IPS-18a (cell line): ENCODE results near the gene CDH12.
"Not testable (repeated sequence)": the region's sequence is repeated elsewhere in the genome, so short reads cannot be mapped to it uniquely, and the experiment has no call there.

Experiments used
- H3K27ac ChIP-seq: one replicate; pipeline ENCODE4 v1.5.1; 2013; ENCODE audit warnings: low read length
- H3K27me3 ChIP-seq: one replicate; pipeline ENCODE4 v1.6.1; 2013; ENCODE audit warnings: mild to moderate bottlenecking, low read length; ENCODE audit not compliant: control insufficient read depth, insufficient read depth
- H3K36me3 ChIP-seq: one replicate; pipeline ENCODE4 v1.6.1; 2013; ENCODE audit warnings: low read depth, low read length; ENCODE audit not compliant: control insufficient read depth
- H3K4me1 ChIP-seq: one replicate; pipeline ENCODE4 v1.6.1; 2013; ENCODE audit warnings: low read depth, low read length; ENCODE audit not compliant: control insufficient read depth
- H3K4me3 ChIP-seq: one replicate; pipeline ENCODE4 v1.5.1; 2013; ENCODE audit warnings: low read length
- H3K9ac ChIP-seq: one replicate; pipeline ENCODE4 v1.6.1; 2013; ENCODE audit warnings: mild to moderate bottlenecking, low read length, moderate library complexity
- H3K9me3 ChIP-seq: one replicate; pipeline ENCODE4 v1.6.1; 2013; ENCODE audit warnings: low read depth, low read length; ENCODE audit not compliant: control insufficient read depth

CDH12 gene

GRCh38 chr5:22208463-22208862 lies 644.7 kb downstream of the CDH12 start:
- H3K27me3 ChIP-seq, H3K36me3 ChIP-seq, H3K4me1 ChIP-seq, H3K27ac ChIP-seq, H3K9ac ChIP-seq, H3K4me3 ChIP-seq, H3K9me3 ChIP-seq: not testable (repeated sequence)

DNA sequence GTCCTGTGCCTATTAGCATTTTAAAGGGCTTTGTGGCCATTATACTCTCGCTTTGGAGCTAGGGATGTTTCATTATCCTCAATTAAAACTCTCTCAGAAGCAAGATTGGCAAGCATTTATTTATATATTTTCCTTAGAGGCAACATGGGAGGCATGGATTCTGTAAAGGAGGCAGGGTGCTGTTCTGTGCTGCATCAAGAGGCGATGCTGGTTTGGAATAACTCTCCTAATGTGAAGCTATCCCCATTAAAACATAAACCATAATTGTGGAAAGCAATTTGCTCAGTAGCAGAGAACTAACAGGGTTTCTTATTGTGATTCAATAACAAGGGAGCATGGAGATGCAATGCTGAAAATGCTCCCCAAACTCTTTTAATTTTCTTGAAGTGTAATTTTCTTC lies 664.5 kb downstream of the CDH12 start:
- H3K4me3 ChIP-seq, H3K4me1 ChIP-seq, H3K36me3 ChIP-seq, H3K27ac ChIP-seq, H3K9me3 ChIP-seq, H3K9ac ChIP-seq, H3K27me3 ChIP-seq: not testable (repeated sequence)

DNA sequence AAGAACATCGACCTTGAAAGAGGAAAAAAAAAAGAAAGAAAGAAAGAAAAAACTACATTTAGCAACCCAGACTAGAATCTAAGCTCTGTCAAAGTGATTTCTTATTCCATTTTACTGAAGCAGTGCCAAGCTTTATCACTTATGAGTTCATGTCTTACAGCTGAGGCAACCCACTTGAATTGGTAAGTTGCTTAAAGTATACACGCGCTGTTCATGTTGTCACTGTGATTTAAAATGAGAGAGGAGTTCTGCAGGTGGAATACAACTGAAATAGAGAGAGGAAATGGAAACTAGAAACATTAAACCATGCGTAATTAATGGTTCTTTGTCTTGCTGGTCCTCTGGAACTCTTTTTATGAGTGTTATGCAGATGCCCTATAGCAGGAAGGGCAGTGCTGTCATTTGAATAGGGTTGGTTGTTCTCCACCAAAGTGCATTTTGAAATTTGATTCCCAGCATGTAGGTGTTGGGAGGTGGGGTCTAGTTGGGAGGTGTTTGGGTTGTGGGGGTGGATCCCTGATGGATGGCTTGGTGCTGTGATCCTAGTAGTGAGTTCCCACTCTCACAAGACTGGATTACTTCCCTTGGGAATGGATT lies 665.4 kb downstream of the CDH12 start:
- not testable (repeated sequence) for H3K36me3 ChIP-seq, H3K4me1 ChIP-seq, H3K27me3 ChIP-seq, H3K9ac ChIP-seq, H3K4me3 ChIP-seq, H3K9me3 ChIP-seq, H3K27ac ChIP-seq

- H3K9ac ChIP-seq, H3K27me3 ChIP-seq, H3K27ac ChIP-seq, H3K4me3 ChIP-seq, H3K4me1 ChIP-seq, H3K9me3 ChIP-seq, H3K36me3 ChIP-seq: not testable (repeated sequence)
These were observed 683.9 kb downstream of the CDH12 start for GRCh38 chr5:22169226-22169625.

- not testable (repeated sequence) for H3K4me1 ChIP-seq, H3K36me3 ChIP-seq, H3K9ac ChIP-seq, H3K4me3 ChIP-seq, H3K9me3 ChIP-seq, H3K27me3 ChIP-seq, H3K27ac ChIP-seq
These were observed 684.4 kb downstream of the CDH12 start for GRCh38 chr5:22168704-22169103.

DNA sequence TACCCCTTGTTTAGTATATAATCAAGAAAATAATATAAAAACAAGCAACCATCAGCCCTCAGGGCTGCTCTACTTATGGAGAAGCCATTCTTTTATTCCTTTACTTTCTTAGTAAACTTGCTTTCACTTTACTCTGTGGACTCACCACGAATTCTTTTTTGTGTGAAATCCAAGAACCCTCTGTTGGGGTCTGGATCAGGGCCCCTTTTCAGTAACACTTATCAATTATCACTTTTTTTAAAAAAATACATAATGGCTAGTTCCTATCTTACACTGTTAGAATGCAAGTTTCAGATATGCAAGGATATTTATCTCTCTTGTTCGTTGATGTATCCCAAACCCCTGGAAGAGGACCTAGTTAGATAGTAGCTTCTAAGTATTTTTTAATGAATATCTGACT lies 687.2 kb downstream of the CDH12 start:
- H3K27ac ChIP-seq, H3K9me3 ChIP-seq, H3K36me3 ChIP-seq, H3K27me3 ChIP-seq, H3K4me3 ChIP-seq, H3K9ac ChIP-seq, H3K4me1 ChIP-seq: not testable (repeated sequence)

DNA sequence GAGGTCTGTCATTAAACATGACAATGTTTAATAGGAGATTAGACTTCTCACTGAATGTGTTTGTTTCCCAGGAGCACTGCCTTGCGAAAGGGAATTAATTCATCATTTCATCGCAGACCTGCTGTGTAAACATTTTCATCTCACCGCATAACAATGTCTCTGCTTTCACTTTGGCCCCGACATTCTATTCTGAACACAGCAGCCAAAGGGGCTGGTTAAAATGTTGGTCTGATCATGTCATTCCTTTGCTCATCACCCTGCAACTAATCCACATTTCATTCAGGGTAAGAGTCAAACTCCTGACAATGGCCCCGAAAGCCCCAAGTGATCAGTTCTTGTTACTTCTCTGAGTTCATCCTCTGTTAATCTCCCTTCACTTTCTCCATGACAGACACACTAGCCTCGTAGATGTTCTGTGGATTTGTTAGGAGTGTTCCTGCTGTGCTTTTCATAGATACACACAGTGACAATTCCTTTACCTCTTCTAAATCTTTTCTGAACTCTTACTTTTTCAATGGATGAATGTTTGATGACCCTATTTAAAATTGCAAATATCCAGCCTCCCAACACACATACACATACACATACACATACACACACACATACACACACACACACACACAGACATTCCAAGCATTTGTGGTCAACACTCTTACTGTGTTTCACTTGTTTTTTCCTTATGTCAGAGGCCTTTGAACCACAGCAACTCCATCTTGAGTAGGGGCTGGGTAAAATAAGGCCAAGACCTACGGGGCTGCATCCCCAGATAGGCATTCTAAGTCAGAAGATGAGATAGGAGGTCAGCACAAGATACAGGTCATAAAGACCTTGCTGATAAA lies 688.0 kb downstream of the CDH12 start:
- H3K36me3 ChIP-seq: not testable (repeated sequence)

GRCh38 chr5:22156953-22157352 lies 696.2 kb downstream of the CDH12 start:
- H3K9me3 ChIP-seq, H3K9ac ChIP-seq, H3K36me3 ChIP-seq, H3K4me3 ChIP-seq, H3K4me1 ChIP-seq, H3K27me3 ChIP-seq, H3K27ac ChIP-seq: not testable (repeated sequence)

More for the DNA sequence above, 688.0 kb downstream of the CDH12 start:
- not testable (repeated sequence) for H3K27me3 ChIP-seq, H3K9me3 ChIP-seq, H3K4me3 ChIP-seq, H3K9ac ChIP-seq, H3K27ac ChIP-seq, H3K4me1 ChIP-seq

GRCh38 chr5:22154779-22155178 lies 698.4 kb downstream of the CDH12 start:
- not testable (repeated sequence) for H3K36me3 ChIP-seq, H3K9me3 ChIP-seq, H3K4me3 ChIP-seq, H3K9ac ChIP-seq, H3K27ac ChIP-seq, H3K27me3 ChIP-seq, H3K4me1 ChIP-seq

DNA sequence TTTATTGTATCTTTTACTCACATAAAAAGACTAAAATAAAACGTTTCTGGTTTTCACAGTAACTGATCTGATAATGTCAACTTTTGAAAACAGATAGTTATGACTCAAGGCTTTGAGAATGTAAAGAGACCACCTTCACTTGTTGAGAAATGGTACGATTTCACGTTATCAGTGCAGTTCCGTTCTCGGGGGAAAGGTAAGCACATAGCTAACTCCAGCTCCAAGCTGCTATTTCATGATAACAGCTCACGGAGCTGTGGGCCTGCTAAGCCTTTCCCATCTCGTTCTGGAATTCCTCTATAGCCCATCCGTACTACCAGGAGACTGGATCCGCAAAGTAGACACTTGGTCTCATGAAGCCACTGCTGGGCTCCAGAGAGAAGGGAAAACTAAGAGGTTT lies 701.3 kb downstream of the CDH12 start:
- not testable (repeated sequence) for H3K9ac ChIP-seq, H3K4me3 ChIP-seq, H3K27me3 ChIP-seq, H3K4me1 ChIP-seq, H3K27ac ChIP-seq, H3K36me3 ChIP-seq, H3K9me3 ChIP-seq

DNA sequence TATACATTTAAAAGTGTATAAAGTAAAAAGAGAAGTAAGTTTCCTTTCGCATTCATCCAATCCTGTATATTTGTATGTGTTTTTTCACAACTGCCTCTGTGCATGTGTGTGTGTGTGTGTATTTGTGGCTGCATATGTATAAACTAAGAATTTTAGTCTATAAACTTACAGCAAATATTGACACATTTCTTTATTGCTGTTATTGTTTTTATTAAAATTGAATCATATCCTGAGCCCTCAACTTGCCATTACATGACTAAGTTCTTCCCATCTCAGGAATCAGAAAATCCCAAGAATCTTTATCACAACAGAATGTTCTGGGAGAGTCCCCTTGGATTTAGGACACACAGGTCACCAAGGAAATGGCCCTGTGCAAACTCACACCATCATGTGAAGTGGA lies 712.7 kb downstream of the CDH12 start:
- not testable (repeated sequence) for H3K36me3 ChIP-seq, H3K27ac ChIP-seq, H3K27me3 ChIP-seq, H3K9ac ChIP-seq, H3K4me1 ChIP-seq, H3K9me3 ChIP-seq, H3K4me3 ChIP-seq

DNA sequence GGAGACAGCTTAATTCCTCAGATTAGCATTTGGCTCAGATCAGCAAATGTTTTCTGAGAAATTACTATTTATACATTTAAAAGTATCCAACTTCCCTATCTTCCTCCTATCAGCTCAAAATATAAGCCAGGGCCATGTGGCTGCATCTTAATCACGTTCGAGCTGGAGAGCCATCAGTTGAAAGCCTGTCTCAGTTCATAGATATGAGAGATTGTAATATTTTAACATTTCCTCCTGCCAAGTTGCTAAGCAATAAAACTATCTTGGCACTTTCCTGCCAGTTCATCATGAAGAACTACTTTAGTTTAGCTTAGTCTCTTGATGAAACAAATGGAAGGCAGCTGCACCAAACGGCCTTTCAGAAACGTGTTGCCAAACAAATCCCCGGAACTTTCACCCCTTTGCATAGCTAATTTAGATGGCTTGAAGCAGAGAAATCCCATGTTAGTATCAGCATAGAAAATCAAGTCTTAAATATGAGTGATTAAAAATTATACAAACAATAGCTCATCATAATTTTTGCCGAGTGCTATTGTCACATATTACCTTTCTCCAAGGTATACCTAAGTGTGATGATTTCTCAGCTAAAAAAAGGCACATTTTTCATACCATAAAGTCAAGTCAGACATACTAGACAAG lies 713.4 kb downstream of the CDH12 start:
- H3K4me3 ChIP-seq, H3K27ac ChIP-seq, H3K9me3 ChIP-seq, H3K9ac ChIP-seq, H3K4me1 ChIP-seq, H3K36me3 ChIP-seq, H3K27me3 ChIP-seq: not testable (repeated sequence)
